HepG2 (cell line): ENCODE measurements around the gene CPEB4. TPM values are rescaled to one million over a fixed set of nuclear protein-coding genes. Genes with fewer than 3 reads are reported as not detected.

Experiments used
- ATAC-seq: fragments of 200-7000 bp; cut with Tn5 transposase; 3 replicates; pipeline ENCODE4 v1.9.1; 2020; ENCODE audit warnings: mild to moderate bottlenecking, moderate library complexity
- BruUV-seq: library from RNA; stranded (reverse); fragments of 400-500 nt; replicated peaks from 2 replicates; lab custom pipeline; 2021; lab: Mats Ljungman, UMichigan
- CTCF ChIA-PET: fragments of 300-600 bp; formaldehyde crosslinking; extraction: SDS; loops from one replicate; lab custom pipeline; 2021; ENCODE audit warnings: low total read pairs, inconsistent platforms, low intra/inter-chr PET ratio; lab: Yijun Ruan, JAX
- POLR2A ChIA-PET: fragments of 350-600 bp; sonication (Branson Sonifier 250); formaldehyde crosslinking; loops from one replicate; lab custom pipeline; 2020; ENCODE audit warnings: antibody characterized with exemption, inconsistent platforms; lab: Yijun Ruan, JAX
- DNase-seq: peaks from one replicate; pipeline ENCODE4 v3.0.0-alpha.2; 2015; ENCODE audit warnings: low spot score
- FAIRE-seq: peaks from 3 replicates; lab custom pipeline; 2011; peaks lifted over from hg19 to GRCh38; lab: Jason Lieb, UNC
- H2AFZ ChIP-seq: one replicate; pipeline ENCODE4 v1.6.1; 2011; ENCODE audit warnings: low read length, inconsistent platforms
- H3K27ac ChIP-seq: fragments of 300-600 bp; 3 replicates; pipeline ENCODE4 v1.8.0; 2011; ENCODE audit warnings: mixed run types, mild to moderate bottlenecking, mixed read lengths, low read length, inconsistent platforms; ENCODE audit not compliant: insufficient read depth; ENCODE audit errors: extremely low read length
- H3K27me3 ChIP-seq, 2 experiments: fragments of 200-600 bp in 1 of 2; 2 replicates in 1 of 2; 3 replicates in 1 of 2; pipeline versions ENCODE4 v1.6.0 to v1.8.0; 2011; ENCODE audit warnings: low read length in 2 of 2, mild to moderate bottlenecking in 2 of 2, moderate library complexity in 2 of 2, inconsistent platforms in 1 of 2; ENCODE audit not compliant: insufficient read depth in 2 of 2, control insufficient read depth in 1 of 2
- H3K36me3 ChIP-seq, 2 experiments: fragments of 200-600 bp in 1 of 2; replicated peaks in 1 of 2; 2 replicates in 1 of 2; 3 replicates in 1 of 2; pipeline versions ENCODE4 v1.5.1 to v1.8.0; 2011; ENCODE audit warnings: low read length in 2 of 2, inconsistent platforms in 1 of 2; ENCODE audit not compliant: insufficient read depth in 2 of 2, control insufficient read depth in 1 of 2
- H3K4me1 ChIP-seq: 2 replicates; pipeline ENCODE4 v1.5.1; 2012; ENCODE audit warnings: low read length, inconsistent platforms; ENCODE audit not compliant: insufficient read depth
- H3K4me2 ChIP-seq: 2 replicates; pipeline ENCODE4 v1.6.0; 2011; ENCODE audit warnings: low read depth, low read length, inconsistent platforms
- H3K4me3 ChIP-seq, 3 experiments: fragments of 200-600 bp in 1 of 3; sonication (generic), shearing (Covaris generic) in 1 of 3; replicated peaks in 1 of 3; 2 replicates each; pipeline ENCODE4 v1.5.1; 2011 to 2016; ENCODE audit warnings: low read length in 3 of 3, inconsistent platforms in 2 of 3, low read depth in 2 of 3, mild to moderate bottlenecking in 2 of 3, control low read depth in 1 of 3, mixed read lengths in 1 of 3; ENCODE audit not compliant: insufficient read depth in 1 of 3
- H3K79me2 ChIP-seq: one replicate; pipeline ENCODE4 v1.6.1; 2011; ENCODE audit warnings: low read length, inconsistent platforms; ENCODE audit not compliant: insufficient read depth
- H3K9ac ChIP-seq: 2 replicates; pipeline ENCODE4 v1.6.0; 2011; ENCODE audit warnings: mild to moderate bottlenecking, low read depth, low read length, inconsistent platforms; ENCODE audit not compliant: insufficient read depth
- H3K9me3 ChIP-seq: 2 replicates; pipeline ENCODE4 v1.5.1; 2012; ENCODE audit warnings: mild to moderate bottlenecking, low read length
- H4K20me1 ChIP-seq: 2 replicates; pipeline ENCODE4 v1.6.0; 2011; ENCODE audit warnings: inconsistent platforms, mild to moderate bottlenecking, low read length, moderate library complexity; ENCODE audit not compliant: insufficient read depth
- DMTF1 ChIP-seq: sonication (generic); formaldehyde crosslinking; IDR thresholded peaks from 2 replicates; pipeline ENCODE4 v1.4.0; 2020; ENCODE audit warnings: mild to moderate bottlenecking, missing genetic modification reagents
- HMGXB3 ChIP-seq: sonication (generic); formaldehyde crosslinking; IDR thresholded peaks from 2 replicates; pipeline ENCODE4 v1.4.0; 2020; ENCODE audit warnings: missing genetic modification reagents, borderline replicate concordance
- KLF13 ChIP-seq: sonication (generic); formaldehyde crosslinking; IDR thresholded peaks from 2 replicates; pipeline ENCODE4 v1.4.0; 2020; ENCODE audit warnings: mild to moderate bottlenecking, missing genetic modification reagents
- RARA ChIP-seq: IDR thresholded peaks from 2 replicates; pipeline ENCODE4 v1.6.1; 2016; ENCODE audit warnings: missing genetic modification reagents, missing compliant biosample characterization
- SRF ChIP-seq: IDR thresholded peaks from 2 replicates; pipeline ENCODE4 v1.6.1; 2011; ENCODE audit warnings: mild to moderate bottlenecking, low read depth, low read length, moderate library complexity
- ZNF225 ChIP-seq: sonication (generic); formaldehyde crosslinking; IDR thresholded peaks from 2 replicates; pipeline ENCODE4 v1.4.0; 2020; ENCODE audit warnings: mild to moderate bottlenecking, missing genetic modification reagents
- ZNF564 ChIP-seq: sonication (generic); formaldehyde crosslinking; IDR thresholded peaks from 2 replicates; pipeline ENCODE4 v1.8.1; 2023; ENCODE audit warnings: mild to moderate bottlenecking, missing genetic modification reagents
- ZNF589 ChIP-seq: sonication (generic); formaldehyde crosslinking; conservative IDR thresholded peaks from 2 replicates; pipeline ENCODE4 v1.8.0; 2022; ENCODE audit warnings: mild to moderate bottlenecking, moderate library complexity, missing genetic modification reagents
- WGBS: methylation state at CpG from one replicate; pipeline ENCODE4 v1.1.6; 2017; ENCODE audit warnings: low lambda C conversion rate; 5-methylcytosine and 5-hydroxymethylcytosine counted together
- in situ Hi-C: cut with HindIII; loops from 2 replicates; pipeline ENCODE4 v1.10.0; 2017; ENCODE audit warnings: low pct_unique_long_range_greater_than_20kb; ENCODE audit not compliant: extremely low pct_ligation_motif_present
- intact Hi-C: fragments of 100-400 bp; cut with micrococcal nuclease; formaldehyde crosslinking; loops from one replicate; pipeline ENCODE4 v1.10.0; 2022; ENCODE audit not compliant: unreplicated experiment
- polyA plus RNA-seq, 8 experiments: library from polyadenylated mRNA; depleted of rRNA in 3 of 8; stranded (reverse) in 7 of 8; unstranded in 1 of 8; fragments of >200 nt; fragmentation: Illumina TruSeq in 4 of 8; extraction: Trizol in 4 of 8; gene quantifications; 2 replicates each; pipeline versions ENCODE4 v1.2.1 to v1.2.3, GENCODE V29; 2011 to 2016; ENCODE audit warnings: low read depth in 4 of 8, missing spikeins in 1 of 8, mixed read lengths in 1 of 8; ENCODE audit not compliant: insufficient read depth in 1 of 8
- total RNA-seq, 5 experiments: library from RNA; depleted of rRNA; stranded (reverse); fragments of >200 nt; fragmentation: Illumina TruSeq; extraction: Trizol; gene quantifications; 2 replicates each; pipeline ENCODE4 v1.2.3, GENCODE V29; 2016; ENCODE audit warnings: low read depth in 1 of 5

Gene CPEB4
- total and polyA plus RNA-seq, 2 of the 13 experiments (the other 11 are each of a cell fraction or from before 2014, with no cell fraction given) = 7.7 to 26.7 TPM

DNA sequence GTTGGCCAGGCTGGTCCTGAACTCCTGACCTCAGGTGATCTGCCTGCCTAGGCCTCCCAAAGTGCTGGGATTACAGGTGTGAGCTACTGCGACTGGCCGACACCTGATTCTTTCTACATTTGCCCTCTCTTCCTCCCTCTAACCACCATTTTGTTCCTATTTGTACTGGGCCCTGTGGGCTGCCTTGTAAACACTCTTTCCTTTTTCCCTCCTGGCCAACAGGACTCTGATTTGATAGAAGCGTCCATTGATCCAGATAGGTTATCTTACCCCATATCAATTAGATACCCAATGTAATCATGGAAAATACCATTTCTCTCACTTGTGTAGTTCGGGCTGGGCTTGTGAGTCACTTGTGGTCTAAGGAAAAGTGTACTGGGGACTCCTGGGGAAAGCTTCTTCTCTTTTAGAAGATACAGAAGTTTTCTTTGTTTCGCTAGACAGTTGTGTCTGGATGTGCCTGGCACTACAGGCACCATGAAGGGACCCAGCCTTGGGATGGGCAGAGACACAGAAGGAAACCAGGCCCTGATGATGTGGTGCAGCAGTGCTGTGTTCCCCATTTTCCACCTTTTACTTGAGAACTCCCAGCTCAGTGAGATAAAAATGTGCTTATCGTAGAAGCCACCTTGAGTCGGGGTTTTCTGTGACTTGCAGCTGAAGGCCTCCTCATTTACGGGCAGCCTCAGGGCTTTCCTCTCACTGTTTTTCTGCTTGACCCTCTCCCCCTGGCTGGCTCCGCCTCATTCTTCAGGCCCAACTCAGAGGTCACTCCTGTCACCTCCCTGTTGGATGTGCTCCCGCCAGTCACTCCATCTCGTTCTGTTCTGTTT is 32.8 kb upstream of the CPEB4 start:
- DNase-seq (no peak), FAIRE-seq (no peak), ATAC-seq (no peak; the same call in 2 of the 3 replicates)
- no TSS peak for BruUV-seq
- peaks cover 0 to 4% of the 10 kb centered on the region in 2 experiments; a peak in 2 of 5 replicates for H3K27me3 ChIP-seq
- no peaks in the 10 kb centered on the region for H3K9me3 ChIP-seq
- H3K79me2 ChIP-seq = no peaks in the 10 kb centered on the region
- in situ Hi-C loops = no loop called here
- ChIA-PET POLR2A (interaction anchor here (1.4 kb wide), 1 partner anchor 9 kb away, joined by 4 read pairs; no protein-coding TSS in a partner anchor), CTCF (no interaction called here)
- H4K20me1 ChIP-seq = no peaks in the 10 kb centered on the region
- no peak overlapping the region for H3K27ac ChIP-seq
- no peak overlapping the region for H3K4me2 ChIP-seq
- H3K4me3 ChIP-seq = no peak overlapping the region
- no peak overlapping the region for H3K9ac ChIP-seq
- H3K36me3 ChIP-seq = no peaks in the 10 kb centered on the region
- no peak for TF ChIP-seq ZNF564
- TF ChIP-seq RARA (CRISPR knock-in tag) = no peak
- TF ChIP-seq HMGXB3 (CRISPR knock-in tag) = no peak
- TF ChIP-seq KLF13 (CRISPR knock-in tag) = no peak
- TF ChIP-seq SRF = no peak
- TF ChIP-seq ZNF225 = no peak
- no peak for TF ChIP-seq ZNF589
- TF ChIP-seq DMTF1 = no peak
- H2AFZ ChIP-seq = no peak overlapping the region
- H3K4me1 ChIP-seq = peaks cover 64% of the 10 kb centered on the region
- 81% methylated on average over 9 of the region's 11 CpGs for WGBS
- intact Hi-C loops = no loop called here
